GM19452 (cell line): ENCODE results near the gene ELFN1.

ENCODE experiments used
- ATAC-seq: cut with Tn5 transposase; IDR thresholded peaks from one replicate; pipeline ENCODE4 v1.9.1; 2021; ENCODE audit not compliant: unreplicated experiment

The ELFN1 gene

DNA sequence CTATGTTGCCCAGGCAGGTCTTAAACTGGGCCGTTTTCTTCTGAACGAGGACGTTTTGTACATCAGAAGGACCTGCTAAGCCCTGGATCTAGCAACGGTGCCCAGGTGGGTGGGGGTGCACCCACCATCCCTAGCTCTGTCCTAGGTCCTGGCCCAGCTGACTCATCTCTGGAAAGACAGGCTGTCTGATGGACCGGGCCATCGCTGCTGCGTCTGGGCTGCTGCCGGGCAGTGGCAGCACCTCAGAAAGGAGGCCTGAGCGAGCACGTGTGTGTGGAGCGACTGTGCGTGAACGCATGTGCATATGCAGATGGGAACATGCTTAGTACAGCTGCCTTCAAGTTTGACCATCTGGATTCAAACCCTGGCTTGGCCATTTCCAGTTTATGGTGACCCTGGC is 7.3 kb upstream of the ELFN1 start:
- ATAC-seq, result no peak

DNA sequence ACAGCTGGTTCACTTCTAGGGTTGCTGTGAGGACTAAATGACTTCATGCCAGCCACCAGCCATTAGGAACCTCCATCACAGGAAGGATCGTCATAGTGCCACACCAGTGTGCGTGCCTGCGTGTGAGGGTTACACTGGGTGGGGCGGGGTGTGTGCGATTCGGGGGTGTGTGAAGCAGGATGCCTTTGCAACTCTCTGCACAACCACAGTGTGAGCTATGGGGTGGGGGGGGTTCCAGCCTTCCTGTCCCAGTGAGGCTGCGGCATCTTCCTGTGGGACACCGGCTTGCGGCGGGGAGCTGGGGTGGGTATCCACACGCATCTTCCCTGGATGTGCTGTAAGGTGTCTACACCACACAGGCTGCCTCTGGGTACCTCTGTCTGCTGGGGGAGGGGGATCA is 6.9 kb upstream of the ELFN1 start:
- ATAC-seq, result no peak

DNA sequence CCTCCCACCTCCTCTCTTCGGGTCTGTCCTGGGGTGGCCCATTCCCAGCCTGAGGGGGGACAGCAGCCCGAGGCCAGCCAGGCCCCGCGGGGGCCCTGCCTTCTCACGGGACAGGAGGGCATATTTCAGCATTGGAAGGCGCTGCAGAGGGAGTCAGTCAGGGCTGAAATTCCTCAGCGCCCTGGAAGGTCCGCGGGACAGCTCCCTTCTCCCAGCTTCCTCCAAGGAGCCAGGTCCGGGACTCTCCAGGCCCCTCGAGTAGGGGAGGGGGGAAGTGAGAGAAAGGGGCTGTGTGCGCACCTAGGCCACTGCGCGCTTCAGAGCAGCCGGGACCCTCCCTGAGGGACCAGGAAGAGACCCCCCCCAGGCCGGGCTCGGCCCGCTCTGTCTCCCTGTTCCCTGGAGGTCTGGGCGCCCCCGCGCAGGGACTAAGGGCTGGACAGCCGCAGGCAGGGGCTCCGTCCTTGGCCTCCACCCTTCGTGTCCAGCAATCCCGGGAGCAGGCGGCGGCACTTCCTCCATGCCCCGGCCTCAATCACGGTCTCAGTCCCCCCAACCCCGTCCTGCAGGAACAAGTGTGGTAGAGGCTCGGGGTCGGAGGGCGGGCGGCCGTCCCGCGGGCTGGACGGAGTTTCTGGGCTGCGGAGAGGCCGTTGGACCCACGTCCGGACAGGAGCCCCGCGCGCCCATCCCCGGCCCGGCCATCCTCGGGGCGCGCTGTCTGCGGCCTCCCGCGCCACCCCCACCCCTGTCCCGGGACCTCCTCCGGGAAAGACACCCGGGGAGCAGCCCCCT is 6.0 kb upstream of the ELFN1 start:
- no peak for ATAC-seq

DNA sequence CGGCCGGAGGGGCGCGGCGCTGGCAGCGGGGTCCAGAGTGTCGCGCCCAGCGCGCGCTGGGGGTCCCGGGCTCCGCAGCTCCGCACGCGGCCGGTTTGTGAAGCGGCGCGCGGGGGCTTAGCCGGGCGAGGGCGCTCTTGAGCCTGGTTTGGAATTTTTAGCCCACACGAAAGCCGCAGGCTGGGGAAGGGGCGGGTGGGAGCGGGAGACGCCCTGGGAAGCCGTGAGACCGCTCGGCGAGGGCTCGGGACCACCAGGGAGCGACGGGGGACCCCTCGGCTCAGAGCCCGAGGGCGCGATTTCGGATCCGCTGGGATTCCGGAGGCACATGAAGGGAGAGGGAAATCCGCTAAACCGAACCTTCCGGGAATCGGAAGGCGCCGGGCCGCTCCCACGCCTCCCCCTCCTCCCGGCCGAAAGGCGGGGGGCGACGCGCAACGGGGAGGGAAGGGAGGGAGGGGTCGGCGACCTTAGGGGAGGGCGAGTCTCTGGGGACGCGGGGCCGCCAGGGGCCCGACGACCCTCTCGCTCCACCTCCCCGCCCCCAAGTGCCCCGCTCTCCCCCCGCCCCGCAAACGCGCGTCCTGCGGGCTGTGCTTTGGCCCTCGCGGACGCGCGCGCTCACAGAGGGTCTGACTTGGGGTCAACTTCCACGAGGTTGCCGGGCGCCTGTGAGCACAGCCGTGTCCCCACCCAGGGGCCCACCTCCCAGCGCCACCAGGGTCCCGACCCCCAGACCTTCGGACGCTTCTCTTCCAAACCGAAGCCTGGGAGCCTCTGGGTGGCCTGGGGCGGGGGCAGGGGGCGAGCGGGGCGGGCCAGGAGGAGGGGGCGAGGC is 5.1 kb upstream of the ELFN1 start:
- no peak for ATAC-seq

DNA sequence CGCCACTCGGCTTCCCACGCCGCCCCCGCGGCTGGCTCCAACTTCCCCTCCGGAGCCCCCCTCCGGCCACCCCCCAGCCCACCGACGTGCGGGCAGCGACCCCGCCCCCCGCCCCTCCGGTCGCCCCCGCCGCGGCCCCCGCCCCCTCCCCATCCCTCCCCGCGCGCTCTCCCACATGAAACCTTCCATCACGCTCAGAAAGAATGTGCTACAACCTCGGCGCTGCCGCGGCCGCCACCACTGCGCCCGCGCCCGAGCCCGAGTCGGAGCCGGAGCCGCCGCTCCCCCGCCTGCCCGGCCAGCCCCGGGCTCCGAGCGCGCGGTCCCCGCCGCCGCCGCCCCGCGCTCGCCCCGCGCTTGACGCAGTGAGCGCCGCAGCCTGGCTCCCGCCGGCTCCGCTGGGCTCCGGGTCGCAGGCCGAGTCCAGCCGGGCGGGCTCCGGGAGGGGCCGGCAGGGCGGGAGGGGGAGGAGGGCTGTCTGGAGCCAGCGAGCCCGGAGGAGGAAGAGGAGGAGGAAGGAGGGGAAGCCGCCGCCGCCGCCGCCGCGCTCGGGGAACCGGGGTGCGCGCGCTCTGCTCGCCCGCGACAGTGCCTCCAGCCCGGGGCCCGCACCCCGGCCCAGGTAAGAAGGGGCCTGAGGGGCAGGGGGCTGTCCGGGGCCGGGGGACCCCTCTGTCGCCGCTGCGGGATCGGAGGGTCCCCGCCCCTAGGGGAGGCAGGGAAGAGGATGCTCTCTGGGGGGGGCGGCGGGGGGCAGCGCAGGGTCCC is 4.3 kb upstream of the ELFN1 start:
- no peak for ATAC-seq

DNA sequence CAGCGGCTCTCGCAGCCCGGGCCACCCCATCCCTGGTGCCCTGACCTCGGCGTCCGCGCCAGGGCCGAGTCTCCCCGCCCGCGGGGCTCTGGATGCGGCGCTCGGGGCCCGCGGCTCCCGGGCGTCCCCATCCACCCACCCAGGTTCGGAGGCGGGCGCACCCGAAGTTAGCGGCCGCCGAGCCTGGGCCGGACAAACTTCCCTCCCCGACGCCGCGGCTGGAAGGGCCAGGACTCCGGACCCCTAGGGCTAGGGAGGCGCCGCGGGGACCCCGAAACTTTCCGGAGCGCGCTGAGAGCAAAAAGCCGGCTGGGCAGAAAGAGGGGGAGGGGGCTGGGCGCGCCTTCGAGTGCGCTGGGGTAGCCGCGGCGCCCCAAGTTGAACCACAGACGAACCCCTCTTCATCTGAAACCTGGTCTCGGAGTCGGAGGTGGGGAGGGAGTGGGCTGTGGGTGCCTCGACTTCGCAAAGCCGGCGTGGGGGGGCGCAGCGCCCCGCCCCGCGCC is 3.7 kb upstream of the ELFN1 start:
- ATAC-seq, result no peak

DNA sequence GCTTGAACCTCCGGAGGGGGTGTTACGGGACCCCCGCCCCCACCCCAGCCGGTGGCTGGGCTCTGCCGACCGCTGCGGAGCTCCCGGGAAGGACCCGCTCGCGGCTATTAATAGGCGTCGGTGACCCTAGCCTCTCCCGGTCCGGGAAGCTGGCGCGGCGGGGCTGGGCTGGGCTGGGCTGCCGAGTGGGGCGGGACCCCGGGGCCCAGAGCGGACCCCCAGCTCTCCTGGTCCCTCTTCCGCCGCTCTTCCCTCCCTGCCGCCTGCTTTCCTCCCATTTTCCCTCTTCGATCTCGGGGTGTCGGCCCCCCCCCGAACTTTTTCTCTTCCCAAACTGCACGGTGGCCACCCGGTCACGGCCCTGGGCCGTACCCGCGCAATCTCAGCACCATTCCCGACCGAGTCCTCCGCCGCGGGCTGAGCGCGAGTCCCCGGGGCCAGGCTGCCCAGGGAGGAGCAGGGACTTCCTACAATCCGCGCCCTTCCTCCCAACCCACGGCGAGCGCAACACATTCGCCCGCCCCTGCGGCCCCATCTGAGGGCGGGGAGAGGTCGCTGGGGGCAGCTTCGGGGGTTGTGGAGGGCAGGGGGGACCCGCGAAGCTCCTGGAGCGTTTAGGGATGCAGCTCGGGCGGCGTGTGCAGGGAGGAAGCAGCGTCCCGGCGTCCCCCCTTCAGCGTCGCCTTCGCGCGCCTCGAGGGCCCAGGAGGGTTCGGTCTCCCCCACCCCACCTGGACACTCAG is 3.1 kb upstream of the ELFN1 start:
- ATAC-seq, result no peak

DNA sequence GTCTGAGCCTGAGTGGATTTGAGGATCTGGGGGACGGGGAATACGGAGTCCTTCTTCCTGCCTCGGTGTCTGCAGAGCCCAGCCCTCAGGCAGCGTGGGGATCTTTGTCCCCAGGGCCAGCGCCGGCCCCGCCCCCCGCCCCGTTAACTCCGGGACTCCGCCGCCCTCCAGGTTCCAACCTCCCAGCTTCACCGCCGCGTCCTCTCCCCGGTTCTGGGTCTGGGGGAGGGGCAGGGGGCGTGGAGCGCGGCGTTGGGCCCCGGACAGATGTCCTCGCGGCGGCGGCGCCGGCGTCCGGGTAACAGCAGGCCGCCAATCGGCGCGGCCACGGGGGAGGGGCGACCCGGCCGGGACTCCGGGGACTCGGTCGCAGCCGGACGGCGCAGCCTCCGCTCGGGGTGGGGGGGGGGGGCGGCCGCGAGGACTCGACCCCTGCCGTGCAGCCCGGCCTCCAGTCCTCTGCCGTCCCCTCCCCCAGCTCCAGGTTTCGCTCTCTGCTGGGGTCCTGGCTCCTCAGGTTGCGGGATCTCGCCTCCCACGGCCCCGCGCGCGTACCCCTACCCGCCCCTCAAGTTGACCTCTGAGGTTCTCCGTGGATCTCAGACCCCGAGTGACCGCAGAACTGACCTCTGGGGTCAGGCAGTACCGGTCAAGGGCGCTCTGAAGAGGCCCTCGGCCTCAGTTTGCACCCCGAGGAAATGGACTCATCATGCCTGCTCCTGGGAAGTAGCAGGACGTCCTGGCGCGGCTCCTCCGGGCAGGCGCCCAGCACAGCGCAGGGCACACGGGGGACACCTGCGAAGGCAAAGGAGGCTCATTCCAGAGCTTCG is 2.3 kb upstream of the ELFN1 start:
- no peak for ATAC-seq

DNA sequence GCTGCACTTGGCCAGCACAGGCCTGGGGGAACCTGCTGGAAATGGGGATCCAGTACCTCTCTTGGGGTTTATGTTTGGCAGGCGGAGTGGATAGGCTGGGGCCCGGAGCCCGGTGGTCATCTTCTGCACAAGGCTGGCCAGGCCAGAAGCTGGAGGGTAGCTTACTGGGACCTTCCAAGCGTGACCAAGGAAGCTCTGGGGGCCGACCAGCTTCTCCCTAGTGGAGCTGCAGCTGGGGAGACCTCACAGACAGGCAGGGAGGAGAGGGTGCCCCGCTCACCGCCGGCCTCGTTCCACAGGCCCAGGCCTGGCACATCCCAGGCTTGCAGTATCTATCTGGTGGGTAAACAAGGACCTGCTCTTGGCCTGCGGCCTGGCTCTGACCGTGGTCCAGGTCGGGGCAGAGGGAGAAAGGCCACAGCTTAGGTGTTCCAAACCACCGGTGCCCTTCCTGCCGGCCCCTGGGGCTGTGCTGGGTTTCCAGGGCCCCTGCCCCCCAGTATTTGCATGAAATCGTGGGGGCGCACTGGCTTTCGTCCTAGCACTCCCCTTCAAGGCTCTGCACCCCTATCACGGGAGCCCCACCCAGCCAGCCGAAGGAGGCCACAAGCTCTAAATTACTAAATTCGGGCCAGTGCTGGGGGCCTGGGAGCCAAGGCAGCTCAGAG is 1.5 kb upstream of the ELFN1 start:
- no peak for ATAC-seq

DNA sequence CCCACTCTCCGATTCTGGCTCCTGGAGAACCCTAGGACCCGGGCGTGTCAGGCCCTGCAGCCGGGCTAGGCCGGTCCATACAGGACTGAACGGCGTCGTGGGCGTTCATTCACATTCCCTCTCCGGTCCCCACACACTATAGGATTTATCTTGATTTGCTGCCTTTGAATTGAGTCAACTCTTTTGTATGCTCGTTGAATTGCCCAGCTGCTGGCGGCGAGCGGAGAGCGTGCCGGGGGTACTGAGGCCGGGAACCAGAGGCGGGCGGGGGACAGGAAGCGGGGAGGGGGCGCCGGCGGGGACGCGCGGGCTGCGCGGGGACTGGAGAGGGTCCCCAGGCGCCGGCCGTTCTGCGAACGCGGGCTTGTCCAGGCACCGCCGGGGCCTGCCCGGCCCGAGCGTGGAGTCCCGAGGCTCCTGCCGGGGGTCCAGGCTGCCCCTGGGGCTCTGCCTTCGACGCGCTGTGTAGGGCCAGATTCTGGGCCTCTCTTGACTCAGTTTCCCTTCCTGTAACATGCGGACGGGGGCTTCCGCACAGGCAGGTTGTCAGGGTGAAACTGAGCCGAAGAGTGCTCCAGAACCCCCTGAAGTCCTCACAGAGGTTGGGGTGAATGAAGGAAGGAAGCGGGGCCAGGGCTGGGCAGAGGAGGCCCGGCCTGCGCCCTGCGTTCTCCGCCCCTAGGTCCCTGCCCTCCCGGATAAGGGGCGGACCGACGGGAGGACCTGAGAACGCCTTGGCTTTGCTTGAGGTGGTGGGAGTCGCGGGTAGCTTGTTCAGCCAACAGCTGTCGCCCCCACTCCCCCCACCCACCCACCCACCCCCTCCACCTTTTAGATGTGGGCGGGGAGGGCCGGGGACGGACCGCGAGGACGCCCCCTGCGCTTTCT is 769 bp upstream of the ELFN1 start:
- ATAC-seq, result no peak

DNA sequence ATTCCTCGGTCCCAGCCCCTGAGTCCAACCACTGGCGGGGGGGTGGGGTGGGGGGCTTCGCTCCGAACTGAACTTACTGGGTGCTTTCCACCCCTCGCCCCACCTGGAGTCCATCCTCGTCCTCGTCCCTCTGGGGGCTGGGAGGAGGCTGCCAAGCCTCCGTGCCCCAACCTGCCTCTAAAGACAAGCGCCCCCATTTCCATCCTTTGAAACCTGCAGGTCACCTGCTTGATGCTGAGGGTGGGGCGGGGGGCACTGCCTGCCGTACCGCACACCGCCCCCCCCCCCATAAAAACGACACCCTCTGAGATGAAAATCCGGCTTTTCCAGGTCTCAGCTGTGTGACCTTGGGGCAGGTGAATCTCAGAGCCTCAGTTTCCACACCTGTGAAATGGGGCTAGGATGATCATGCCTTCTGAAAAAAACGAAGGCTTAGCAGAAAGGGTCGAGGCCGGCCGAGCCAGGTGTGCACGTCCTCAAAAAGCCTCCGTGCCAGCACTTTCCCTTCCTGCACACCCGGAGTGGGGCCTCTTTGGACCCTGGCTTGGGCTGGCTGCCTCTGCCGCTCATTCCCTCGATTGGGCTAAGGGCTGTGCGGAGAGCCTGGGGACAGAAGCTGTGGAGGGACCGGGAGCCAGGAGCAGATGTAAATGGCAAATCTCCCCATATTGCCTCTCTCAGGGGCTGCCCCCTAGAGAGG is 967 bp downstream of the ELFN1 start:
- ATAC-seq, result no peak

DNA sequence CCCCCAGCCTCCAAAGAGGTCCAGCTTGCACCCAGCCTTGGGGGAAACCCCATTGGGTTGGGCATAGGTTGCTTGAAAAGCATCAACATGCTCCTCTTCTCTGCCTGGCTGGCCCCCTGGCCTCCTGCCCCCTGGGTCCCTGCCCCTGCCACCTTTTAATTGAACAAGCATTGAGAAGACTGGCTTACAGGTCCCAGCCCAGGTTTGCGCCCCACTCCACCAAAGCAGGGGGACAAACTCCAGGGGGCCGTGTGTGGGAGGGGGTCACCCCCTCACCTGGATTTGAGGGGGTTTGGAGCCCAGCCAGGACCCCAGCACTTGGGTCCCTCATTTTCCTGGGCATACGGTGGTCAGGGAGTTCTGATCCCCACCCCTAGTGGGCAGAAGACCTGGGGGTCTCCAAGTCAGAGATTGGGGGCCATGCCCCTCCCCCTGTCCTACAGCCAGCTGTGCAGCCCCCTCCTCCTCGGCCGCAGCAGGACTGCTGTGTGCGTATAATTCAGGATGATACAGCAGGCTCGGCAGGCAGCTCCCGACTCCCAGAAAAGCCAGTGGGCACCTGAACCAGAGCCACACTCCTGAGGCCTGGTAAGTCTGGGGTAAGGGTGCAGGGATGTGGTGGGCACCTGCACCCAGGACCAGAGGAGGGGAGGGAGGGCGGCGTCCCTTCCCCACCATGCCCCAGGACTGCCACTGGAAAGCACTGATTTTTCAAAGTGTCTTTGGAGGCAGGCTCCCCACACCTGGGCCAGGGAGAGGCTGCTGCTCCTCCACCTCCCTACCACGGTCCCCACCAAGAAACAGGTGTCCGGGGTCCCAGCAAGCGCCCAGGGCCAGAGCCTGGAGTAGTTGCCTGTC is 1.7 kb downstream of the ELFN1 start:
- ATAC-seq, result no peak

DNA sequence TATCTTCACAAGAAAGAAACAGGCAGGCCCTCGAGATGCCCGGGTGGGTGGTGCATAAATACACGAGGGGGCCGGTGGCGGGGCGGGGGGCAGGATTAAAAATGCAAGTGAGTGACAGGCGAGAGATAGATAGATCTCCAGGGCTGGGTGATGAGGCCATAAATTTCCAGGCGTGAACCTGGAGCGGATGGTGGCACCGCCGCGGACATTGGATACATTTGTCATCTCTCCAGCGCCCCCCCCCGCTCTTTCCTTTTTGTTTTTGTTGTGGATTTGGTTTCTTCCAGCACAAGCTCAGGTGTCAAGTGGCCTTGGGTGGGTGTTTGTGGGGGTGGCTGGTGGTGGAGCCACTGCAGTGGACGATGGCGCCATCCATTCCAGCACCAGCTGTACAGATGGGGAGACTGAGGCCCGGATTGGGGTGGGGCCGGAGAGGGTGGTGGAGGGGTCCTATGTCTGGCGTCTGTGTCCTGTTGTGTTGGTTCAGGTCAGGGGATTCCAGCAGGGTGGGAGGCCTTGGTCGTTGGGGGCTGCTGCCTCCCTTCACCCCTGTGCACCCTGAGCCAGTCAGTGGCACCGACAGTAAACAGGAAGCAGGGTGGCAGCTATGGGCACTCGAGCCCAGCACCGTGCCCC is 2.9 kb downstream of the ELFN1 start:
- ATAC-seq, result no peak

DNA sequence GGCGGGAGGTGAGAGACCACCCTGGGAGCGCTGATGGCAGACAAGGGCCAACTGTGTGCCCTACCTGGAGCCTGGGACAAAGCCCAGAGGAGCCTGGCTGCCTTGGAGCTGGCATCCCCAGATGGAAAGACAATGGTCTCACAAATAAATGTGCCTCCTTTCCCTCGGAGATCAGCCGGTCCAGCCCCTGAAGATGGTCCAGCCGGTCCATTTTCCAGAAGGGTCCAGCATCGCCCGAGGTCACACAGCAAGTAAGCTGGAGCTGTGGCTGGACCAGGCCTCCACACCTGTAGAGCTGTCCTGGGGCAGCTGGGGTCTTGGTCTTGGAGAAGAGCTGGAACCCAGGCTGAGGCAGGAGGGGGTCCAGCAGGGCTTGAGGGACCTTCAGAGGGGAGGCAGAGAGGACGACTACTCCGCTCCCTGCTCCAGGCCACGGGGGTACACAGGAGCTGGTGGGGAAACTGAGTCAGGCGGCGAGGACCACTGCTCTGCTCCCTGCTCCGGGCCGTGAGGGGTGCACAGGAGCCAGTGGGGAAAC is 3.6 kb downstream of the ELFN1 start:
- ATAC-seq, result no peak

DNA sequence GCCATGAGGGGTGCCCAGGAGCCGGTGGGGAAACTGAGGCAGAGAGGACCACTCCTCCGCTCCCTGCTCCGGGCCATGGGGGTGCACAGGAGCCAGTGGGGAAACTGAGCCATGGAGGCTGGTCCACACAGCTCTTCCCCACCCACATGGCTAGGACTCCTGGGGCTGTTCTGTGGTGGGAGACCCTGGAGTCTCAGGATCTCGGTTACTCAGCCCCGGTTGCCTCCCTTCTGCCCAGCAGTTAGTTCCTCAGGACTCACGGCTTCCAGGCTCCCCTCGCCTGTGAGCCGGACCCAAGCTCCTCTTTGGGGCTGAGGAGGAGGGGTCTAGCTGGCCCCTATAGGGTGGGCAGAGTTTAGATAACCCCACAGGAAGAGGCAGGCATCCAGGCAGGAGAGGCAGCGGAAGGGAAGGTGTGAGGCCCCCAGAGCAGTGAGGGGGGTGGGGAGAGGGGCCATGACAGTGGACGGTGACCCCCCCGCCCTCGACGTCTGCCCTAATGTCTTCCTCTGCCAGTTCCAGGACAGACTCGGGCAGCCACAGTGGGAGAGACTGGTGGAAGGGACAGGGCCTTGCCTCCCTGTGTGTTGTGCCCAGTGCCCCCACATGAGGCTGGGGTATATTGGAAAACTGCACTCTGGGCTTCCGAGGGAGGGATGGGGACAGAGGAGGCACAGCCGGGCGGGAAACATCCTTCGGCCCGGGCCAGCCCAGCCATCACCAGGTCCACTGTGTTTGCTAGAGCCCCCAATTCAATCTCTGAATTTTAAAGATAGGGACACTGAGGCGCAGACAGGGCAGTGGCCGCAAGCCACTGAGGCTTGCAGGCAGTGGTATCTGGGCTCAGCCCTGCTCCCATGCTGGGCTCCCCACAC is 4.3 kb downstream of the ELFN1 start:
- ATAC-seq, result no peak
